ENCODE data around the gene EFS.

Gene EFS

GRCh38 chr14:23358042-23358441 is 6.9 kb downstream of the EFS start:
- DNase-seq (ENCODE audit: low read depth) = no peak

- DNase-seq (ENCODE audit: low read depth) = no peak
Measured at GRCh38 chr14:23357261-23357660, 7.7 kb downstream of the EFS start.

GRCh38 chr14:23356662-23357061 is 8.3 kb downstream of the EFS start:
- DNase-seq (ENCODE audit: low read depth) = no peak

GRCh38 chr14:23355871-23356435 is 9.0 kb downstream of the EFS start:
- no peak for DNase-seq (ENCODE audit: low read depth)

GRCh38 chr14:23354990-23355389 is 10.0 kb downstream of the EFS start:
- no peak for DNase-seq (ENCODE audit: low read depth)

- DNase-seq (ENCODE audit: low read depth) = no peak
Measured at GRCh38 chr14:23353433-23353780, 11.6 kb downstream of the EFS start.

- DNase-seq (ENCODE audit: low read depth) = peak; percentile 48
Measured at GRCh38 chr14:23352506-23353432, 12.2 kb downstream of the EFS start, which contains the start of gene SLC22A17. SLC22A17 (minus strand) TSS chr14:23352887.

GRCh38 chr14:23351681-23352505 is 13.1 kb downstream of the EFS start:
- DNase-seq (ENCODE audit: low read depth) = no peak

- DNase-seq (ENCODE audit: low read depth) = no peak
Measured at GRCh38 chr14:23349156-23349845, 15.7 kb downstream of the EFS start.

- DNase-seq (ENCODE audit: low read depth) = no peak
Measured at GRCh38 chr14:23348297-23348655, 16.7 kb downstream of the EFS start.

- no peak for DNase-seq (ENCODE audit: low read depth)
Measured at GRCh38 chr14:23347406-23348296, 17.3 kb downstream of the EFS start.

GRCh38 chr14:23346693-23347405 is 18.1 kb downstream of the EFS start:
- no peak for DNase-seq (ENCODE audit: low read depth)

GRCh38 chr14:23345987-23346692 is 18.8 kb downstream of the EFS start:
- no peak for DNase-seq (ENCODE audit: low read depth)

- DNase-seq (ENCODE audit: low read depth) = no peak
Measured at GRCh38 chr14:23344481-23344880, 20.5 kb downstream of the EFS start.

GRCh38 chr14:23339506-23340268 is 25.3 kb downstream of the EFS start:
- DNase-seq (ENCODE audit: low read depth) = no peak

- DNase-seq (ENCODE audit: low read depth) = no peak
Measured at GRCh38 chr14:23335623-23336022, 29.3 kb downstream of the EFS start.

GRCh38 chr14:23327947-23328744 is 36.8 kb downstream of the EFS start:
- peak; percentile 67 for DNase-seq (ENCODE audit: low read depth)

Data from activated T-cell treated with anti-CD3 and anti-CD28 coated beads for 24 hours (primary cell).